CD4-positive, alpha-beta T cell treated with Interleukin-6 at 100 ng/mL for 8 hours (primary cell): ENCODE measurements around the gene PAK4.

Experiments
- DNase-seq: peaks from one replicate; pipeline ENCODE4 v3.0.0-alpha.2; 2020; ENCODE audit warnings: mixed read lengths, low spot score

PAK4 gene

DNA sequence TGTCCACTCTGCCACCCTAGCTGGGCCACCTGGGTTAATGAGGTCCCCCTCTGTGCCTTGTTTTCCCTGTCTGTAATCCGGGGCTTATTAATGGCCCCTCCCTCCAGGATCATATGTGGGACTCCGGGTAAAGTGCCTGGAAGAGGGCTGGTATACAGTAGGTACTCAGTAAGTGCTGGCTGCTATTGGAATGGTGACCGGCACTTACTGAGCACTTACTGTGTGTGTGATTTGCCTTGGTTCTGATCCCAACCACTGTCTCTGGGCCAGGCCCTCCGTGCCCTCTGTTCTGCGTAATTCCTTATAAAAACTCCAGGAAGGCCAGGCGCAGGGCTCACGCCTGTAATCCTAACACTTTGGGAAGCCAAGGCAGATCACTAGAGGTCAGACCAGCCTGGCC lies 40.3 kb downstream of the PAK4 start:
- DNase-seq, result no peak

DNA sequence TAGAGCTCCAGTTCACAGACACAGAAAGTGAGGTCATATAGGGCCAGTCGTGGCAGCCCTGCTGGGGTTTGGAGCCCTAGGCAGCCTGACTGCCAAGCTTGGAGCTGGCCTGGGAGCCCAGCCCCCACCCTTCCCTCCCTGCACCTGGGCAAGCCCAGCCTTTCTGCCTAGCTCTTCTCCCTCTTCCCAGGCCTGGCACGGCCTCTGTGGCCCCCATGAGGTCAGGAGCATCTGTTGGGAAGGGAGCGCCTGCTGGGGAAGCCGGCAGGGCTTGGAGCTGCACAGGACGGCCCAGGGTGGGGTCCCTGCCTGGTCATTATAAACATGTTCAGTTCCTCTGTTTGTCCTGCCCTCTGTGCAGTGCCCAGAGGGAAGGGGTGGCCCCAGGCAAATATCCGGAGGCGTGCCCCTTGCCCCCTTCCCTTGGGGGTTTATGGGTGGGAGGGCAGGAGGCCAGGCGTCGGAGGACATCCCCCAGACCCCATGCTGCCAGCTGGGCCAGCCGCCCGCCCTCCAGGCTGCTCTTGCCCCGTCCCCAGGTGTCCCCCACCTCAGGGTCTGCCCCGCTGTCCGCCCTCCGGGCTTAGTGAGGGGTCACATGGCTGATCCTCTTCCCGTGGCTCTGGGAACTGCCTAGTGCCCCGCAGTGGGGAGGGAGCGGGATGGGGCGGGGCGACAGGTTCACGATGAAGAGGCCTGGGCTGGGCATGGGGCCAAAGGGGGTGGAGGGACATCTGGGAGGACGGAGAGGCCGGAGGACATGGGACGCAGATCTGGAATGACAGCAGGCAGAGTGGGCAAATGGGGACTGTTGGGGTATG lies 41.2 kb downstream of the PAK4 start:
- DNase-seq, result no peak

DNA sequence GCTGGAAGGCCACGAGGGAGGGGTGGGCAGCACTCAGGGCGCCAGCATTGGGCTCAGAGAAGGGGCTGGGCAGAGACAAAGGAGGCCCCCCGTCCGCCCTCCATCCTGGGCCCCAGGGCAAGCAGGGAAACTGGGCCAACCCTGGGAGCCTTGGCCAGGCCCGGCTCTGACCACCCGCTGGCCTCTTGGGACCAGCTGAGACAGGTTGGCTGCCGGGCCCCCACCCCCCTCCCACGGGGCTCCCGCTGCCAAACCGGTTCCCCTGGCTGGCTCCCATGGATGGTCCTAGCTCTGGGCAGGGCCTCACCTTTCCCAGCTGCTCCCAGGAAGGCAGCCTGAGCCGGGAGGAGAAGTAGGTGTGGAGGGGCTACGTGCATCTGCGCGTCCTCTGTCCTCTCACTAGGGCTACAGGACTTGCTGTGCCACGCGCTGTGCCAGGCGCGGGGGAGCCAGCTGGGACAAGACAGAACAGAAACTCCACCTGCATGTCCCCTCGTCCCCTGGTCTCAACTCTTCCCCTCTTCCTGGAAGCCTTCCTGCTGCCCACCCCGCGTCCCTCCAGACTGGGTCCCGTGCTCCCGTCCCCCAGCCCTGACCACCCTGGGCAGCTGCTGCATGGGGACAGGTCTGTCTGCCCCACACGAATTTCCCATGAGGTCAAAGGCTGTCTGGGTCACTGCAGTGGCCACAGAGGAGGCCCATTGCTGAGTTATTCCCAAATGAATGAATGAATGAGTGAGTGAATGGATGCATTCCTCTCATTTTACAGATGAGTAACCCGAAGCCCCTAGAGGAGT lies 42.1 kb downstream of the PAK4 start:
- no peak for DNase-seq

DNA sequence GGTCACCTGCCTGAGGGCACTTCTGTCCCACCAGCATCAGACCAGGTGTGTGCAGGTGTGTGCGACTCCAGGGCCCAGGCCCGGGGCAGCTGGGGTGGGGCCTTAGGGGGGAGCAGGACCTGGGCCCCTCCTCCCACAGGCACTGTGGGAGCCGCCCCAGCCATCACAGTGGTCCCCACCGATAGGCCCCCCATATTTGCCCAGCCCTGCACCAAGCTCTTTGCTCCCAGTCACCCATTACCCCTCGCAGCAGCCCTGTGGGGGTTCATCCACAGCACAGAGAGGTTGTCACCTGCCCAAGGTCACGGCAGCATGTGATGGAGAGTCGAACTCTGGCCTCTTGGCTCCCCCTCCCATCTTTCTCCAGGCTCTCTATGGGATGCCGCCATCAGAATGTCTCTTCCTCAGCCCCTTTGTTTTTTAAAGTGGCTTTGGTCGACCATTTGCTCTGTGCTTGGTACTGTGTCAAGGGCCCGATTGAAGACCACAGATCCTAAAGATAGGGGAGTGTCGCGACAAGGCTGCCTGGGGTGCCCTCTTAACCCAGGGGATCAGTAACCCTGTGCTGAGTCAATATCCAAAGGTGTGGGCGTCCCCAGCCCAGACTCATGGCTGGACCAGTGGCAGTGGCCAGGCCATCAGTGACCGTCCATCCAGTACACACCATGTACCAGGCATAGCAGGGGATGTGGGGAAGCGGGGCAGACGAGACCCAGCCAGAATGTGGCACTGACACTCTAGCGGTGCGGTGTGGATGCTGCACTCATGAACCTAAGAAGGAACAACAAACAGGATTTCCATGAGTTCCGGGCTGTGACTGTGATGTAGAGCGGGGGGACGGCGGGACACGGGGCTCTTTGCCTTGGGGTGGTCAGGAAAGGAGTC lies 42.9 kb downstream of the PAK4 start:
- no peak for DNase-seq

DNA sequence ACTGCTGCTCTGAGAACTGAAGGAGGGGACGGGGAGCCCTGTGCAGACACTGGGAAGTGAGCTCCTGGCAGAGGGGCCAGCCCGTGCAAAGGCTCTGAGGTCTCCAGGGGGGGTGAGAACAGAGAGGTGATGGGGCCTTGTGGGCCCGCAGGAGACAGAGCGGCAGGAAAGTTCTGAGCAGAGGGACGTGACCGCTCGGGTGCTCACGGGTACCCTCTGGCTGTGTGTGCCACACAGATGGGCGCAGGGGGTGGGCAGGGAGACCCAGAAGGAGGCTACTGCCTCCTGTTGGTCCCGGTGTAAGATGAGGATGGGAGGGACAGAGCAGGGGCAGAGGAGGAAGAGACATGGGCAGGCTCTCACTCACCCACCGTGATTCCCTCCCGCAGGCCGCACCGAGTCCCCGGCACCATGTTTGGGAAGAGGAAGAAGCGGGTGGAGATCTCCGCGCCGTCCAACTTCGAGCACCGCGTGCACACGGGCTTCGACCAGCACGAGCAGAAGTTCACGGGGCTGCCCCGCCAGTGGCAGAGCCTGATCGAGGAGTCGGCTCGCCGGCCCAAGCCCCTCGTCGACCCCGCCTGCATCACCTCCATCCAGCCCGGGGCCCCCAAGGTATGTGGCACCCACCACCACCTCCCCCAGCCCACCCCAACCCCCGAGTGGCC lies 43.7 kb downstream of the PAK4 start:
- DNase-seq, result no peak

DNA sequence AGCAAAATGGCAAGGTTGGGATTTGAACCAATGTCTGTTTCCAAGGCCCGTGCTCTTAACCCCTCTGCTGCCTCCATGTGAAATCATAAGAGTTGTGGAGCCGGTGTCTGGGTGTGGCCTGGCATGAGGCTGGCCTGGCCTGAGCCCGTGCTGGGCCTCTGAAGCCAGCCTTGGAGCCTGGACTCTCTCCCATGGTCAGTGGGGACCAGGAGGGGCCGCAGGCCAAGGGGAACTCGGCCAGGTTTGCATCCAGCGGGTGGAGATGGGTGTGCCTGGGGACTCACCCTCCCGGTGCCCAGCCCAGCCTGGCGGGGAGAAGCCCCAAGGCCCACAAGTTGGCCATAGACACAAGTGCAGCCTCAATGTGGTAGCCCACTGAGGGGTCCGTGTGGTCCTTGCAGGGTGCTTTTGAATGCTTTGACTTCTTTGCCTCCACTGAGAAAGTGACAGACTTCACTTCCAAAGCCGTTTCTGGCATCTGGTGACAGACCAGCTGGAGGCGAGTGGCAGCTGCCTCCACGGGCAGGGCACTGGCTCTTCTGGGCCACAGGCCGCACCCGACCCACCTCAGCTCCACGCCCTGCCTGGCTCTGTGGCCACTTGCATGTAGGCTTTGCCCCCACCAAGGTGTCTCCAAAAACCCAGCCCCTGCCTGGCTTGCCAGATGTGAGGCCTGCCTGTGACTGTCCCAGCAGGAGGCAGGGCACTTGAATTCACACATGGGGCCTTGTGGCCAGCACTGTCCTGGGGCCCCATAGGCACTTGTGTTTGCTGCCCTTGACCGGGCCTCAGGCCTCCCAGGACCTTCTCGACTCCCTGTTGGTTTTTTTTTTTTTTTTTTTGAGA lies 45.0 kb downstream of the PAK4 start:
- no peak for DNase-seq

DNA sequence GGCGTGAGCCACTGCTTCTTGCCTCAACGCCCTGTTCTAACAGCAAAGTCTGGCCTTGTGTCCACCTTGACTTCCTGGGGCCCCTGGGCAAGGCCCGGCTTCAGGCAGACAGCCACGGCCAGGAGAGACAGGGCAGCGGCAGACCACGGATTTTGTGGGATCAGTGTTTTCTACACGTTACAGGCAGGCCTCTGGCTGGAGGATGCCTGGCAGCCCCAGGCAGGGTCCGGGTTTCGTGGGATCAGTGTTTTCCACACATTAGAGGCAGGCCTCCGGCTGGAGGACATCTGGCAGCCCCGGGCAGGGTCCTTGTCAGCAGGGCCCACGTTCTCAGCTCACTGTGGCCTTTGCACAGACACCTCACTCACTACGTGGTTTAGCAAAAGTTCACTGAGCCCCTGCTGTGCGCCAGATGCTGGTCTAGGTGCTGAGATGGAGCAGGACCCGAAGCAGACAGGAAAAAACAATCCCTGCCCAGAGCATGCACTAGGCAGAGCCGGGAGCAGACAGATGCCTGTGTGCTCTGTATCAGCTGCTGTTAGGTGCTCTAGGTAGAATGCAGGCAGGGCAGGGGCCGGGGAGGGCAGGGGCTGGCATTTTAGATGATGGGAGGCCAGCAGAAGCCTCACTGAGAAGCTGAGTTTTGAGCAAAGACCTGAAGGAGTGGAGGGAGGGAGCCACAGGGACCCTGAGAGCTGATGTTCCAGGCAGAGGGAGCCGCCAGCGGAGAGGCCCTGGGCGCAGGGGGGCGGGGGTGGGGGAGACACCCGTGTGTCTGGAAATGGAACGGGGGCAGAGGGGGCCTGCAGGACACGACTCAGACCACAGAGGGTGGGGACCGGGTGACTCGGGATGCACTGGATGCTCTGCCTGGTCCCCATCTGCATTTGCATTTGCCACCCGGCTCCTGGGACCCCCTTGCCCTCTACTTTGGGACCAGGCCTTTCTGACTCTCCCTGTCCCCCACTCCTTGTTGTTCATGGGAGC lies 46.2 kb downstream of the PAK4 start:
- no peak for DNase-seq

DNA sequence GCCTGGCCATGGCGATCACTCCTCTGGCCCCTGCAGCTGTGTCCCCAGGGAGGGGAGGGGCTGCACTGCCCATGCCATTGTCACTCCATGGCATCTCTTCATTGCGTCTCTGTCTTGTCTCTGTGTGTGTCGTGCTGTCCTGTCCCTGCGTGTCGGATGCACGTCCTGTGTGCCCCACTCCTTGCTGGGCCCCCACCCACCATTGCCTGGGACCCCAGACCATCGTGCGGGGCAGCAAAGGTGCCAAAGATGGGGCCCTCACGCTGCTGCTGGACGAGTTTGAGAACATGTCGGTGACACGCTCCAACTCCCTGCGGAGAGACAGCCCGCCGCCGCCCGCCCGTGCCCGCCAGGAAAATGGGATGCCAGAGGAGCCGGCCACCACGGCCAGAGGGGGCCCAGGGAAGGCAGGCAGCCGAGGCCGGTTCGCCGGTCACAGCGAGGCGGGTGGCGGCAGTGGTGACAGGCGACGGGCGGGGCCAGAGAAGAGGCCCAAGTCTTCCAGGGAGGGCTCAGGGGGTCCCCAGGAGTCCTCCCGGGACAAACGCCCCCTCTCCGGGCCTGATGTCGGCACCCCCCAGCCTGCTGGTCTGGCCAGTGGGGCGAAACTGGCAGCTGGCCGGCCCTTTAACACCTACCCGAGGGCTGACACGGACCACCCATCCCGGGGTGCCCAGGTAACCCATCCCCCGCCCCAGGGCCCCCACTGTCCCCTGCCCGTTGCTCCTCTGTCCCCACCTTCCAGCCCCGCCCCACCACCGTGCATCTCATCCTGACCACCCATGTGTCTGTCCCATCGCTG lies 47.3 kb downstream of the PAK4 start:
- no peak for DNase-seq

DNA sequence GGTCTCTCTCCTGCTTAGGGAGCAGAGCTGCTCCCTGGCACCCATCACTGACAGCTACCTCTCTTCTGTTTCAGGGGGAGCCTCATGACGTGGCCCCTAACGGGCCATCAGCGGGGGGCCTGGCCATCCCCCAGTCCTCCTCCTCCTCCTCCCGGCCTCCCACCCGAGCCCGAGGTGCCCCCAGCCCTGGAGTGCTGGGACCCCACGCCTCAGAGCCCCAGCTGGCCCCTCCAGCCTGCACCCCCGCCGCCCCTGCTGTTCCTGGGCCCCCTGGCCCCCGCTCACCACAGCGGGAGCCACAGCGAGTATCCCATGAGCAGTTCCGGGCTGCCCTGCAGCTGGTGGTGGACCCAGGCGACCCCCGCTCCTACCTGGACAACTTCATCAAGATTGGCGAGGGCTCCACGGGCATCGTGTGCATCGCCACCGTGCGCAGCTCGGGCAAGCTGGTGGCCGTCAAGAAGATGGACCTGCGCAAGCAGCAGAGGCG lies 48.0 kb downstream of the PAK4 start:
- DNase-seq, result no peak

DNA sequence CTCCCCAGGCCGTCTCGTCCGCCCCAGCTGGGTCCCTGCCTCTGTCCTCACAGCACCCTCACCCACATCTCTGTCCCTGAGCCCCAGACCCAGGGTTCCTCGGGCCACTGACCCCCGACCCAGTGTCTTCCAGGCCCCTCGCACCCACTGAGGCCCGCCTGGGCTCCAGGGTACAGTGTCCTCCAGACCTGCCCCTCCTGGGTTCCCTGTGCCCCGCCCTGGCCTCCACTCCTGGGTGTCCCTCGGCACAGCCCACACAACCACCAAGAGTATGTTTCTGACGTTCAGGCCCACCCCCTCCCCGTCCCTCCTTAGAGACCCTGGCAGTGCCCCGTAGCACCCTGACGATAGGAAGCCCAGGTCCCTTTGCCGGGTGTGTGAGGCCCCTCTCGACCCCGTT lies 48.6 kb downstream of the PAK4 start:
- DNase-seq, result no peak

DNA sequence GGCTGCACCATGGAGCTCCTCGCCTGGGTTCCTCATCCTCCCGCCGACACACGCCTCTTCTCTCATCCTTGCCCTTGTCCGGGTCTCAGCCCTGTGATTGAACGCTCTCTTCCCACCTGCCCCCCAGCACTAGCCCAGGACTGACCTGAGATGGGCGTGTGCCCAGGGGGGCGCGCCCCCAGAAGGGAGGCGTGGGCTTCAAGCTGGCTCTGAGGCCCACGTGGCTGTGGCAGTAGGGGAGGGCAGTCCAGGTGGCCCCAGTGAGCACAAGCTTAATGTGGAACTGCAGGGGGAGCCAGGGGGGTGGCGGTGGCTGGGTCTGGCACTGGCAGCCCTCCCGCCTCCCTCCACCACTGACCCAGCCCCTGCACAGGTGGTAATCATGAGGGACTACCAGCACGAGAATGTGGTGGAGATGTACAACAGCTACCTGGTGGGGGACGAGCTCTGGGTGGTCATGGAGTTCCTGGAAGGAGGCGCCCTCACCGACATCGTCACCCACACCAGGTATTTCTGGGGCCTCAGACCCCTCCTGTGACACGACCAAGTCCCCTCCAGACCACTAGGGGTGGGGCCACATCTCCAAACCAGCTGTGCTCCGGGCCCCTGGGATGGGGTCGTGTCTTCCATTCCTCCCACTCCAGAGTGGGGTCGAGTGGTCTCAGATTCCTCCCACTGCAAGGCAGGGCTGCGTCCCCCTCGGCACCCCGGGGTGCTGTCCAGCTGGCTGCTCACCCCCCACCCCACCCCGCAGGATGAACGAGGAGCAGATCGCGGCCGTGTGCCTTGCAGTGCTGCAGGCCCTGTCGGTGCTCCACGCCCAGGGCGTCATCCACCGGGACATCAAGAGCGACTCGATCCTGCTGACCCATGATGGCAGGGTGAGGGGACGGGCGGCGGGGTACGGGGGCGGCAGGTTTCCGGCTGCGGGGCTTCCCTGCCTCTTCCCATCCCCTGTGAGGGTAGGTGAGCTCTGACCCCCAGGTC lies 49.3 kb downstream of the PAK4 start:
- DNase-seq, result no peak

DNA sequence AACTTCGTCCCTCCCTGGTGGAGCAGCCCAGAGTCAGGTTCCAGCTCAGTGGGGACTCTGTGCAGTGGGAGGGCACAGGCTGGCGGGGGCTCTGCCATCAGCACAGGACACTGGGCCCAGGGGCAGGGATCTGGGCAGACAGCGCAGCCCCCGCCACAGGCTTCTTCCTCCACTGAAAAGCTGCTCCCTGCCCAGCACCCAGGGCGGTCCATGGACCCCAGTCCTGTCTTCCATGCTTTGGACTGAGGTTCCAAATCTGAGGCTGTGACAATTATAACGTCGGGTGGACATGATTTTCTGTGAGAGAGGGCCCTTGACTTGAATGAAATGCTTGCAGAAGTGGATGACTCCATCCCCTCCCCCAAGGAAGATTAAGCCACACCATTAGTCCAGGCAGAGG lies 50.0 kb downstream of the PAK4 start:
- no peak for DNase-seq

DNA sequence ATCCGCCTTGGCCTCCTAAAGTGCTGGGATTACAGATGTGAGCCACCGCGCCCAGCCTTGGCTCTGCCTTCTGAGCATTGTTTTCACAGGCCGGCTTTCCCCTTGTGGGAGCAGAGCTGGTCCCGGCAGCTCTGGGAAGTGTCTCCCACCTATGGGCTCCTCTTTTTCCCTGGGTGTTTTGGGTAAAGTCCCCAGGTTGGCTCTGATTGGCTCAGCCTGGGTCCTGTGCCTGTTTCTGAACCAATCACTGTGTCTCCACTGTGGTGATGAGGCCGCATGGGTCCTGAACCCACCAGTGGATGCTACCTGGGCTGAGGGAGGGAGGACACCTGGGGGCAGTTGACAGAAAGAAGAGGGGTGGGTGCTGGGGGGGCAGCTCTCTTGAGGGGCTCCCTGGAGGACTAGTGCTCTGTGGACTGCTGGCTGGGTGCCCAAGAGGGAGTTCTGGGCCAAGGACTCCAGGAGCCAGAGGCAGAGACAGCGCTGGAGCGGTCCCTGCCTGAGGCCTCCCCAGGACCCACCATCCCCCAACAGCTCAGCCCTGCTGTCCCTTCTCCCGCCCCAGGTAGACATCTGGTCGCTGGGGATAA lies 51.6 kb downstream of the PAK4 start:
- DNase-seq, result no peak

DNA sequence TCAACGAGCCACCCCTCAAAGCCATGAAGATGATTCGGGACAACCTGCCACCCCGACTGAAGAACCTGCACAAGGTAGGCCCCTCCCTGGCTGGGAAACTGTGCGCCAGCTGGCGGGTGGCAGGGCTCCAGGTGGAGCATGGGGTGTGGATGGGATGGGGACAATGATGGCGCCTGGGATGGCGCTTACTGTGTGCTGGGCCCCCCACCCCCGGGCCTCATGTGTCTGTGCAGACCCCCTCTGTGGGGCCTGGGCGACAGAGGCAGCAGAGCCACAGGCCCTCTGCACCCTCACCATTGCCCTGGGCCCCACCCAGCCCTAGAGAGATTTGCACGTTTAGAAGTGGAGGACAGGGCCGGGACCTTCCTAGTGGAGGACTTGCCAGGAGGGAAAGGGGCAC lies 52.1 kb downstream of the PAK4 start:
- DNase-seq, result no peak

DNA sequence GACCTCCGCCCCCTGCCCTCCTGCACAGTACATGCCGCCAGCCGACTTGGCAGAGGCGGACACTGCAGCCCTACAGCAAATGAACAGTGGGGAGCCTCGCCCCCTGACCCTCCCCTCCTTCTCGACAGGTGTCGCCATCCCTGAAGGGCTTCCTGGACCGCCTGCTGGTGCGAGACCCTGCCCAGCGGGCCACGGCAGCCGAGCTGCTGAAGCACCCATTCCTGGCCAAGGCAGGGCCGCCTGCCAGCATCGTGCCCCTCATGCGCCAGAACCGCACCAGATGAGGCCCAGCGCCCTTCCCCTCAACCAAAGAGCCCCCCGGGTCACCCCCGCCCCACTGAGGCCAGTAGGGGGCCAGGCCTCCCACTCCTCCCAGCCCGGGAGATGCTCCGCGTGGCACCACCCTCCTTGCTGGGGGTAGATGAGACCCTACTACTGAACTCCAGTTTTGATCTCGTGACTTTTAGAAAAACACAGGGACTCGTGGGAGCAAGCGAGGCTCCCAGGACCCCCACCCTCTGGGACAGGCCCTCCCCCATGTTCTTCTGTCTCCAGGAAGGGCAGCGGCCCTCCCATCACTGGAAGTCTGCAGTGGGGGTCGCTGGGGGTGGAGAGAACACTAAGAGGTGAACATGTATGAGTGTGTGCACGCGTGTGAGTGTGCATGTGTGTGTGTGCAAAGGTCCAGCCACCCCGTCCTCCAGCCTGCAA lies 52.9 kb downstream of the PAK4 start:
- DNase-seq, result no peak

DNA sequence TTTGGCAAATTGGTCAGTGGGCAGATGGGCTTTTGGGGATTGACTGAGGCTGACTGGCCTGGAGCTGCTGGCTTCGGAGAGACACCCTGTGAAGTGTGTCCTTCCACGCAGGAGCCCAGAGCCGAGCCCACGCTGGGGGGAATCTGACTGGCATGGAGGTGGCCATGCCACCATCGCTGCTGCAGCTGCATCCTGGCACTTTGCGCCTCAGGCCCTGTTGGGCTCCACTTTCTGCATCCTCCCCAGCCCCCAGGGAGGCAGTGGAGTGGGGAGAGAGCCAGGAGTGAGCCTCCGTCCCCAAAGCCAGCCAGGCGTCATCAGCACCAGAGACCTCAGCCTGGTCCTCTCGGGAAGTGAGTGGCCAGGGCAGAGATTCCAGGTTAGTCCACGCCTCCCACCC lies 54.2 kb downstream of the PAK4 start:
- no peak for DNase-seq
